Suprapubic skin (tissue), 4 donors: Measurements from ENCODE around the gene RYR3. TPM values are rescaled to one million over a fixed set of nuclear protein-coding genes. Genes with fewer than 3 reads are reported as not detected.

ENCODE experiments used
- DNase-seq, 2 donors: peaks; one replicate each; pipeline ENCODE4 v3.0.0-alpha.2; 2019; ENCODE audit warnings: low spot score in 2 of 2
- H3K27ac ChIP-seq: fragments of 200-600 bp; sonication (generic); one replicate; pipeline ENCODE4 v1.5.1; 2019
- H3K27me3 ChIP-seq: fragments of 200-600 bp; sonication (generic); one replicate; pipeline ENCODE4 v1.5.1; 2019
- H3K36me3 ChIP-seq: fragments of 200-600 bp; sonication (generic); one replicate; pipeline ENCODE4 v1.5.1; 2019
- H3K4me1 ChIP-seq: fragments of 200-600 bp; sonication (generic); one replicate; pipeline ENCODE4 v1.5.1; 2019
- H3K4me3 ChIP-seq: fragments of 200-600 bp; sonication (generic); one replicate; pipeline ENCODE4 v1.5.1; 2019; ENCODE audit warnings: mild to moderate bottlenecking
- H3K9me3 ChIP-seq: fragments of 200-600 bp; sonication (generic); one replicate; pipeline ENCODE4 v1.5.1; 2019
- EP300 ChIP-seq: sonication (generic); formaldehyde crosslinking; IDR thresholded peaks from one replicate; pipeline ENCODE4 v1.6.1; 2017; ENCODE audit warnings: antibody characterized with exemption
- POLR2A ChIP-seq, 2 donors: fragments of 450-650 bp; IDR thresholded peaks; one replicate each; pipeline ENCODE4 v1.6.1; 2017; ENCODE audit warnings: antibody characterized with exemption in 2 of 2, mild to moderate bottlenecking in 2 of 2, moderate library complexity in 2 of 2
- POLR2AphosphoS5 ChIP-seq, 3 donors: sonication (generic); formaldehyde crosslinking; IDR thresholded peaks; one replicate each; pipeline ENCODE4 v1.6.1; 2017; ENCODE audit warnings: antibody characterized with exemption in 3 of 3
- whole genome bisulfite sequencing: methylation state at CpG from one replicate; pipeline ENCODE4 v1.1.5; 2018; 5-methylcytosine and 5-hydroxymethylcytosine counted together
- total RNA-seq, 4 donors: library from RNA; depleted of rRNA; stranded (reverse); fragments of >200 nt; gene quantifications; one replicate each; pipeline ENCODE4 v1.1.0, GENCODE V29; 2016
- TF ChIP-seq, protein P1 (sequence below), 2 donors: fragments of 200-600 bp in 1 of 2; fragments of 450-650 bp in 1 of 2; sonication (generic) in 1 of 2; IDR thresholded peaks; one replicate each; pipeline ENCODE4 v1.5.1; 2016 to 2019; ENCODE audit warnings: antibody characterized with exemption in 2 of 2, mild to moderate bottlenecking in 1 of 2, moderate library complexity in 1 of 2

Gene RYR3
- total RNA-seq, 4 donors from 2014 or later, result 0.38 to 2.0 (median 0.80) TPM

DNA sequence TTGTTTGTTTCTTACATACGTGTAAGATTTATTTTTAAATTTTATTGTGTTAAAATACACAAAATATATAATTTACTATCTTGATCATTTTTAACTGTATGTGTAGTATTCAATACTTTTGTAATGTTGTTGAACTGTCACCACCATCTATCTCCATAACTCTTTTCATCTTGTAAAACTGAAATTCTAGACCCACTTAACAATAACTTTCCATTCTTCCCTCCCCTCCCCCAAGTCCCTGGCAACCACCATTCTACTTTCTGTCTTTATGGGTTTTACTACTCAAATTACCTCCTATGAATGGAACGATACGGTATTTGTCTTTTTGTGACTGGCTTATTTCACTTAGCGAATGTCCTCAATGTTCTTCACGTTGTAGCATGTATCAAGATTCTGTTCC lies 395.4 kb downstream of the RYR3 start:
- H3K36me3 ChIP-seq, result no peaks in the 10 kb centered on the region
- TF ChIP-seq, protein P1, sequence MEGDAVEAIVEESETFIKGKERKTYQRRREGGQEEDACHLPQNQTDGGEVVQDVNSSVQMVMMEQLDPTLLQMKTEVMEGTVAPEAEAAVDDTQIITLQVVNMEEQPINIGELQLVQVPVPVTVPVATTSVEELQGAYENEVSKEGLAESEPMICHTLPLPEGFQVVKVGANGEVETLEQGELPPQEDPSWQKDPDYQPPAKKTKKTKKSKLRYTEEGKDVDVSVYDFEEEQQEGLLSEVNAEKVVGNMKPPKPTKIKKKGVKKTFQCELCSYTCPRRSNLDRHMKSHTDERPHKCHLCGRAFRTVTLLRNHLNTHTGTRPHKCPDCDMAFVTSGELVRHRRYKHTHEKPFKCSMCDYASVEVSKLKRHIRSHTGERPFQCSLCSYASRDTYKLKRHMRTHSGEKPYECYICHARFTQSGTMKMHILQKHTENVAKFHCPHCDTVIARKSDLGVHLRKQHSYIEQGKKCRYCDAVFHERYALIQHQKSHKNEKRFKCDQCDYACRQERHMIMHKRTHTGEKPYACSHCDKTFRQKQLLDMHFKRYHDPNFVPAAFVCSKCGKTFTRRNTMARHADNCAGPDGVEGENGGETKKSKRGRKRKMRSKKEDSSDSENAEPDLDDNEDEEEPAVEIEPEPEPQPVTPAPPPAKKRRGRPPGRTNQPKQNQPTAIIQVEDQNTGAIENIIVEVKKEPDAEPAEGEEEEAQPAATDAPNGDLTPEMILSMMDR (IDR thresholded peaks at IDR 0.05), result no peak
- TF ChIP-seq POLR2A (IDR thresholded peaks at IDR 0.05), result no peak
- TF ChIP-seq POLR2AphosphoS5 (IDR thresholded peaks at IDR 0.05), result no peak
- no peak for TF ChIP-seq EP300
- no peaks in the 10 kb centered on the region for H3K4me1 ChIP-seq
- H3K4me3 ChIP-seq, result no peak overlapping the region
- 55% methylated on average over 5 of the region's 5 CpGs for WGBS
- no peak overlapping the region for H3K27ac ChIP-seq
- DNase-seq, result no peak
- H3K27me3 ChIP-seq, result no peaks in the 10 kb centered on the region
- peaks cover 5% of the 10 kb centered on the region for H3K9me3 ChIP-seq

DNA sequence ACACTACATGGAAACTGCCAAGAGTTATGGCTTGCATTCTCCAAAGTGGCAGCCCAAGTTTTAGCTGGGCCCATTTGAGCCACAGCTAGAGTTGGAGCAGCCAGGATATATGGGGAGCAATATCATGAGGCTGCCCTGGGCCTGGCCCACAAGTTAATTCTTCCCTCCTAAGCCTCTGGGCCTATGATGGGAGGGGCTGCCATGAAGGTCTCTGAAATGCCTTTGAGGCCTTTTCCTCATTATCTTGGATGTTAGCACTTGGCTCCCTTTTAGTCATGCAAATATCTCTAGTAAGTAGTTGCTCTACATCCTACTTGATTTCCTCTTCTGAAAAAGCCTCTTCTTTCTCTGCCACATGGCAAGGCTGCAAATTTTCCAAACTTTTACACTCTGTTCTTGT lies 400.0 kb downstream of the RYR3 start:
- no peak for DNase-seq
- Histone ChIP-seq H3K36me3 (no peaks in the 10 kb centered on the region), H3K27ac (no peak overlapping the region), H3K4me3 (no peak overlapping the region), H3K4me1 (no peaks in the 10 kb centered on the region), H3K27me3 (no peaks in the 10 kb centered on the region), H3K9me3 (peaks cover 5% of the 10 kb centered on the region)
- TF ChIP-seq POLR2AphosphoS5 (IDR thresholded peaks at IDR 0.05) (no peak), POLR2A (IDR thresholded peaks at IDR 0.05) (no peak), EP300 (no peak)
- TF ChIP-seq, protein P1 (IDR thresholded peaks at IDR 0.05), result no peak

DNA sequence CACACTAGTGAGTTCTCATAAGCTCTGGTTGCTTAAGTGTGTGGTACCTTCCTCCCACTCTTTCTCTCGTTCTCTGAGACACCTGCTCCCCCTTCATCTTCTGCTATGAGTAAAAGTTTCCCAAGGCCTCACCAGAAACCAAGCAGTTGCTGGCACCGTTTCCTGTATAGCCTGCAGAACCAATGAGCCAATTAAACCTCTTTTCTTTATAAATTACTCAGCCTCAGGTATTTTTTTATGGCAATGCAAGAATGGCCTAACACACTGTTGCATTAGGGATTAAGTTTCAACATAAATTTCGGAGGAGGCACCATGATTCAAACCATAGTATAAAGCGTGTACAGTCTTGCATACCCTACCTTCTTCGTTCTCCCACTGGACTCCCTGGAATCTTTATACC lies 405.3 kb downstream of the RYR3 start:
- TF ChIP-seq, protein P1 (IDR thresholded peaks at IDR 0.05), result no peak
- TF ChIP-seq EP300 (no peak), POLR2AphosphoS5 (IDR thresholded peaks at IDR 0.05) (no peak), POLR2A (IDR thresholded peaks at IDR 0.05) (no peak)
- H3K27ac ChIP-seq, result no peak overlapping the region
- no peak for DNase-seq
- no peaks in the 10 kb centered on the region for H3K4me1 ChIP-seq
- no peaks in the 10 kb centered on the region for H3K27me3 ChIP-seq
- H3K9me3 ChIP-seq, result no peaks in the 10 kb centered on the region
- H3K4me3 ChIP-seq, result no peak overlapping the region
- H3K36me3 ChIP-seq, result no peaks in the 10 kb centered on the region
- 68% methylated on average over 5 of the region's 5 CpGs for WGBS

DNA sequence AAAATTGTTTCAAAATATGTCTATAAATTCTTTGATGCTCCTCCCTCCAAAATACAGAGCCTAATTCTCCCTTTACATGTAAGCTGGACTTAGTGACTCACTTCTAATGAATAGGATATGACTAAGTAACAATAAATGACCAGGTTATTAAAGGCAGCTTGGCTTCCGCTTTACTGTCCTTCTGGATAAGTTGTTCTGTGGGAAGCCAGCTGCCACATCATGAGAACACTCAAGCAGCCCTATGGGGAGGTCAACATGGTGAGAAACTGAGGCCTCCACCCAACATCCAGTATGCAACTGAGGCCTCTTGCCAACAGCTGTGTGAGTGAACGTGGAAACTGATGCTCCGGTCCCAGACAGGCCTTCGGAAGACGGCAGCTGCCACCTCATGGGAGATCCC lies 410.2 kb downstream of the RYR3 start:
- no peak overlapping the region for H3K27ac ChIP-seq
- TF ChIP-seq POLR2AphosphoS5 (IDR thresholded peaks at IDR 0.05) (no peak), EP300 (no peak), POLR2A (IDR thresholded peaks at IDR 0.05) (no peak)
- TF ChIP-seq, protein P1 (IDR thresholded peaks at IDR 0.05), result no peak
- WGBS, result 94% methylated on average over 5 of the region's 5 CpGs

DNA sequence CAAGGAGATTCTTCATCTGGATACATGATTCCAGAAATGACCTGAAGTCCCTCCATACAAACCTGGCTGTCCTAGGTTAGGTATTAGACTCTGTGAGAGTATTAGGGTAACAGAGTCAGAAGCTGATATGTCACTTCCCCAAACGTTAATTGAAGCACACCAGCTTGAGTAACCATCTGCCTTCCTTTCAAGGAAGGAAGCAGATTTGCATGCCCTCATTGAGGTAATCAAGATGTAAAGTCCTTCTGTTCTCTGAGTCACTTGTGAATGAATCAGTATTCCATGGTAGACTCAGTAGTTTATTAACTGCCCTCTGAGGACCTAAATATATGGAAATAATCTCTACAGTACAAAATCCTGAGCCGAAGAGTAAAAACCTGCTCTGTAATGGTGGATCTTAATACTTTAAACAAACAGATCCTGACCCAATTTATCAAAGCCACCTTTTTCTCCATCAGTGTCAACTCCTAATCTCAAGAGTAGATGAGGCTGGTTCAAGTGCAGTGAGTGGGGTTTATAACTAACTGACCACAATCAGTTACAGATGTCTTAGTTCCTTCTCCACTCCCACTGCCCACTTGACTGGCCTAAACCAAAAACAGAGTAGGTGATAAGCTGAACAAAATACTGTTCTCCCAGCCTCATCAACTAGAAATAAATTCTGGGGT lies 411.4 kb downstream of the RYR3 start:
- Histone ChIP-seq H3K4me3 (no peak overlapping the region), H3K27me3 (no peaks in the 10 kb centered on the region), H3K9me3 (no peaks in the 10 kb centered on the region), H3K4me1 (no peaks in the 10 kb centered on the region), H3K27ac (no peak overlapping the region), H3K36me3 (no peaks in the 10 kb centered on the region)
- WGBS, result 66% methylated on average over 2 of the region's 2 CpGs
- no peak for DNase-seq
- no peak for TF ChIP-seq POLR2AphosphoS5 (IDR thresholded peaks at IDR 0.05)
- TF ChIP-seq, protein P1 (IDR thresholded peaks at IDR 0.05), result no peak
- no peak for TF ChIP-seq POLR2A (IDR thresholded peaks at IDR 0.05)
- no peak for TF ChIP-seq EP300

More for the DNA sequence above, 410.2 kb downstream of the RYR3 start:
- Histone ChIP-seq H3K9me3 (no peaks in the 10 kb centered on the region), H3K36me3 (no peaks in the 10 kb centered on the region), H3K4me3 (no peak overlapping the region), H3K4me1 (no peaks in the 10 kb centered on the region), H3K27me3 (no peaks in the 10 kb centered on the region)
- no peak for DNase-seq
